GM10266 (cell line): Measurements from ENCODE around the gene ZDHHC11.
"Not testable (repeated sequence)": the region's sequence is repeated elsewhere in the genome, so short reads cannot be mapped to it uniquely, and the experiment has no call there.

Experiments used
- DNase-seq: peaks from one replicate; pipeline ENCODE4 v3.0.0; 2012; ENCODE audit errors: extremely low spot score
- CTCF ChIP-seq: IDR thresholded peaks from 2 replicates; pipeline ENCODE4 v1.5.1; 2012; ENCODE audit warnings: mild to moderate bottlenecking, low read depth; ENCODE audit not compliant: control insufficient read depth, insufficient read depth; ENCODE audit errors: missing control alignments

The ZDHHC11 gene

GRCh38 chr5:842402-843221 is 8.2 kb downstream of the ZDHHC11 start:
- not testable (repeated sequence) for DNase-seq

GRCh38 chr5:841531-842401 is 9.0 kb downstream of the ZDHHC11 start:
- not testable (repeated sequence) for DNase-seq

- not testable (repeated sequence) for DNase-seq
Observed at GRCh38 chr5:840974-841435, 9.8 kb downstream of the ZDHHC11 start.

- DNase-seq, result not testable (repeated sequence)
Observed at GRCh38 chr5:840118-840973, 10.4 kb downstream of the ZDHHC11 start.

GRCh38 chr5:838431-838851 is 12.3 kb downstream of the ZDHHC11 start:
- DNase-seq, result not testable (repeated sequence)

GRCh38 chr5:837621-838121 is 13.1 kb downstream of the ZDHHC11 start:
- not testable (repeated sequence) for DNase-seq

- not testable (repeated sequence) for DNase-seq
Observed at GRCh38 chr5:835933-836612, 14.7 kb downstream of the ZDHHC11 start.

- not testable (repeated sequence) for DNase-seq
Observed at GRCh38 chr5:834013-834412, 16.8 kb downstream of the ZDHHC11 start.

- DNase-seq, result not testable (repeated sequence)
Observed at GRCh38 chr5:828194-828593, 22.6 kb downstream of the ZDHHC11 start.

GRCh38 chr5:825544-825943 is 25.2 kb downstream of the ZDHHC11 start:
- not testable (repeated sequence) for DNase-seq

GRCh38 chr5:821504-821903 is 29.3 kb downstream of the ZDHHC11 start:
- DNase-seq, result no peak
- TF ChIP-seq CTCF, result no peak

GRCh38 chr5:820245-820644 is 30.5 kb downstream of the ZDHHC11 start:
- no peak for DNase-seq
- TF ChIP-seq CTCF, result no peak
